IMR-90 (cell line): ENCODE measurements around the gene TANGO6. TPM values are rescaled to one million over a fixed set of nuclear protein-coding genes. Genes with fewer than 3 reads are reported as not detected.

Source experiments
- ATAC-seq: fragments of 200-7000 bp; cut with Tn5 transposase; 2 replicates; pipeline ENCODE4 v1.9.1; 2020; ENCODE audit warnings: low read depth, mild to moderate bottlenecking, moderate library complexity
- BruUV-seq: library from RNA; stranded (reverse); fragments of 400-500 nt; replicated peaks from 2 replicates; lab custom pipeline; 2021; lab: Mats Ljungman, UMichigan
- CTCF ChIA-PET: fragments of 300-600 bp; formaldehyde crosslinking; extraction: SDS; loops from one replicate; lab custom pipeline; 2021; ENCODE audit warnings: antibody characterized with exemption; lab: Yijun Ruan, JAX
- POLR2A ChIA-PET: fragments of 300-600 bp; sonication (Branson Sonifier 250); formaldehyde crosslinking; loops from one replicate; lab custom pipeline; 2022; ENCODE audit warnings: antibody characterized with exemption; ENCODE audit not compliant: unreplicated experiment; lab: Charles Lee
- DNase-seq: peaks from one replicate; pipeline ENCODE4 v3.0.0; 2013
- H2AFZ ChIP-seq: replicated peaks from 2 replicates; pipeline ENCODE3; 2013; ENCODE audit warnings: low read length, mild to moderate bottlenecking; ENCODE audit not compliant: poor library complexity
- H2AK5ac ChIP-seq: 2 replicates; pipeline ENCODE4 v1.6.1; 2013; ENCODE audit warnings: low read depth, low read length, inconsistent platforms
- H2AK9ac ChIP-seq: replicated peaks from 2 replicates; pipeline ENCODE3; 2013; ENCODE audit warnings: mild to moderate bottlenecking, low read depth, low read length, moderate library complexity; ENCODE audit not compliant: poor library complexity
- H2BK120ac ChIP-seq: 2 replicates; pipeline ENCODE4 v1.6.1; 2013; ENCODE audit warnings: low read depth, low read length, inconsistent platforms
- H2BK15ac ChIP-seq: 3 replicates; pipeline ENCODE4 v1.6.1; 2013; ENCODE audit warnings: low read depth, low read length, inconsistent platforms
- H2BK20ac ChIP-seq: 2 replicates; pipeline ENCODE4 v1.6.1; 2013; ENCODE audit warnings: low read depth, mild to moderate bottlenecking, inconsistent platforms, low read length, moderate library complexity
- H2BK5ac ChIP-seq: 2 replicates; pipeline ENCODE4 v1.6.1; 2013; ENCODE audit warnings: mild to moderate bottlenecking, low read depth, low read length, inconsistent platforms; ENCODE audit not compliant: poor library complexity, severe bottlenecking
- H3K14ac ChIP-seq: replicated peaks from 2 replicates; pipeline ENCODE4 v1.6.1; 2013; ENCODE audit warnings: low read depth, low read length, inconsistent platforms
- H3K18ac ChIP-seq: 2 replicates; pipeline ENCODE4 v1.6.1; 2013; ENCODE audit warnings: low read depth, low read length, control low read depth
- H3K23ac ChIP-seq: 2 replicates; pipeline ENCODE4 v1.6.1; 2013; ENCODE audit warnings: low read depth, low read length, inconsistent platforms
- H3K27ac ChIP-seq: 2 replicates; pipeline ENCODE4 v1.5.1; 2013; ENCODE audit warnings: mild to moderate bottlenecking, control low read depth, low read length; ENCODE audit not compliant: insufficient read depth
- H3K27me3 ChIP-seq: 2 replicates; pipeline ENCODE4 v1.6.1; 2013; ENCODE audit warnings: low read length; ENCODE audit not compliant: control insufficient read depth, insufficient read depth
- H3K36me3 ChIP-seq: 2 replicates; pipeline ENCODE4 v1.6.1; 2013; ENCODE audit warnings: low read length, mixed read lengths; ENCODE audit not compliant: control insufficient read depth, insufficient read depth
- H3K4ac ChIP-seq: 2 replicates; pipeline ENCODE4 v1.6.1; 2013; ENCODE audit warnings: low read depth, low read length, inconsistent platforms
- H3K4me1 ChIP-seq: 2 replicates; pipeline ENCODE4 v1.6.1; 2013; ENCODE audit warnings: low read length, mixed read lengths; ENCODE audit not compliant: control insufficient read depth, insufficient read depth
- H3K4me2 ChIP-seq: 2 replicates; pipeline ENCODE4 v1.6.1; 2013; ENCODE audit warnings: low read depth, mild to moderate bottlenecking, control low read depth, low read length, moderate library complexity
- H3K4me3 ChIP-seq: 2 replicates; pipeline ENCODE4 v1.5.1; 2013; ENCODE audit warnings: low read depth, mild to moderate bottlenecking, control low read depth, low read length, moderate library complexity; ENCODE audit not compliant: insufficient read depth
- H3K56ac ChIP-seq: 2 replicates; pipeline ENCODE4 v1.6.1; 2013; ENCODE audit warnings: low read length, inconsistent platforms; ENCODE audit not compliant: insufficient read depth; ENCODE audit errors: extremely low read depth
- H3K79me1 ChIP-seq, 2 experiments: 2 replicates each; pipeline ENCODE4 v1.6.1; 2013; ENCODE audit warnings: low read length in 2 of 2, inconsistent platforms in 1 of 2, low read depth in 1 of 2
- H3K9ac ChIP-seq: 2 replicates; pipeline ENCODE4 v1.6.1; 2013; ENCODE audit warnings: low read depth, low read length, control low read depth
- H3K9me1 ChIP-seq: 2 replicates; pipeline ENCODE4 v1.6.1; 2013; ENCODE audit warnings: low read length, inconsistent platforms; ENCODE audit not compliant: insufficient read depth
- H3K9me3 ChIP-seq: 2 replicates; pipeline ENCODE4 v1.6.1; 2013; ENCODE audit warnings: low read length; ENCODE audit not compliant: control insufficient read depth, insufficient read depth
- H4K20me1 ChIP-seq: 2 replicates; pipeline ENCODE4 v1.6.1; 2013; ENCODE audit warnings: low read length, inconsistent platforms; ENCODE audit not compliant: insufficient read depth
- H4K5ac ChIP-seq: 2 replicates; pipeline ENCODE4 v1.6.1; 2013; ENCODE audit warnings: mild to moderate bottlenecking, low read depth, low read length, control low read depth
- H4K8ac ChIP-seq, 2 experiments: 2 replicates each; pipeline ENCODE4 v1.6.1; 2013; ENCODE audit warnings: low read depth in 2 of 2, low read length in 2 of 2, control low read depth in 1 of 2, inconsistent platforms in 1 of 2
- H4K91ac ChIP-seq: 2 replicates; pipeline ENCODE4 v1.6.1; 2013; ENCODE audit warnings: low read depth, low read length, inconsistent platforms; ENCODE audit not compliant: insufficient read depth
- CTCF ChIP-seq: conservative IDR thresholded peaks from 2 replicates; pipeline ENCODE4 v1.5.1; 2012; ENCODE audit warnings: mild to moderate bottlenecking, low read depth, low read length, improper control_type of control experiment
- POLR2A ChIP-seq: IDR thresholded peaks from 2 replicates; pipeline ENCODE4 v1.6.1; 2012; ENCODE audit warnings: mild to moderate bottlenecking, low read depth, low read length
- RAD21 ChIP-seq: IDR thresholded peaks from 2 replicates; pipeline ENCODE4 v1.6.1; 2012; ENCODE audit warnings: low read length, improper control_type of control experiment
- RFX5 ChIP-seq: IDR thresholded peaks from 2 replicates; pipeline ENCODE4 v1.8.0; 2012; ENCODE audit warnings: low read depth, mild to moderate bottlenecking, low read length, moderate library complexity
- SMC3 ChIP-seq: fragments of 150-350 bp; IDR thresholded peaks from 2 replicates; pipeline ENCODE4 v1.6.1; 2016; ENCODE audit warnings: low read depth, mild to moderate bottlenecking, antibody characterized with exemption, low read length, moderate library complexity
- WGBS, 2 experiments: methylation state at CpG; one replicate each; pipeline versions ENCODE4 v1.1.5 to v1.1.7; 2013; ENCODE audit warnings: missing lambda C conversion rate in 2 of 2; ENCODE audit not compliant: insufficient read length in 1 of 2; ENCODE audit errors: extremely low coverage in 2 of 2; 5-methylcytosine and 5-hydroxymethylcytosine counted together
- dilution Hi-C: fragments of 300-500 bp; cut with HindIII; formaldehyde crosslinking; loops from one replicate; pipeline ENCODE4 v1.14.3; 2018; ENCODE audit warnings: low sequenced_read_pairs; ENCODE audit not compliant: unreplicated experiment
- in situ Hi-C: fragments of 300-500 bp; cut with MboI; formaldehyde crosslinking; loops from 3 replicates; pipeline ENCODE4 v1.14.3; 2019; ENCODE audit warnings: low sequenced_read_pairs, inconsistent platforms, mixed read lengths
- intact Hi-C: fragments of 100-400 bp; cut with micrococcal nuclease; formaldehyde crosslinking; loops from 2 replicates; pipeline ENCODE4 v1.10.0; 2022
- polyA plus RNA-seq, 3 experiments: library from polyadenylated mRNA; depleted of rRNA; stranded (reverse); fragments of >200 nt; gene quantifications; 2 replicates each; pipeline ENCODE4 v1.2.3, GENCODE V29; 2012; ENCODE audit warnings: low replicate concordance in 1 of 3
- total RNA-seq: library from RNA; depleted of rRNA; stranded (reverse); fragments of >200 nt; gene quantifications from 2 replicates; pipeline ENCODE4 v1.2.3, GENCODE V29; 2012

TANGO6 gene
- total and polyA plus RNA-seq, 2 of the 4 experiments (the other 2 are of a cell fraction): 6.7 to 22.4 TPM

DNA sequence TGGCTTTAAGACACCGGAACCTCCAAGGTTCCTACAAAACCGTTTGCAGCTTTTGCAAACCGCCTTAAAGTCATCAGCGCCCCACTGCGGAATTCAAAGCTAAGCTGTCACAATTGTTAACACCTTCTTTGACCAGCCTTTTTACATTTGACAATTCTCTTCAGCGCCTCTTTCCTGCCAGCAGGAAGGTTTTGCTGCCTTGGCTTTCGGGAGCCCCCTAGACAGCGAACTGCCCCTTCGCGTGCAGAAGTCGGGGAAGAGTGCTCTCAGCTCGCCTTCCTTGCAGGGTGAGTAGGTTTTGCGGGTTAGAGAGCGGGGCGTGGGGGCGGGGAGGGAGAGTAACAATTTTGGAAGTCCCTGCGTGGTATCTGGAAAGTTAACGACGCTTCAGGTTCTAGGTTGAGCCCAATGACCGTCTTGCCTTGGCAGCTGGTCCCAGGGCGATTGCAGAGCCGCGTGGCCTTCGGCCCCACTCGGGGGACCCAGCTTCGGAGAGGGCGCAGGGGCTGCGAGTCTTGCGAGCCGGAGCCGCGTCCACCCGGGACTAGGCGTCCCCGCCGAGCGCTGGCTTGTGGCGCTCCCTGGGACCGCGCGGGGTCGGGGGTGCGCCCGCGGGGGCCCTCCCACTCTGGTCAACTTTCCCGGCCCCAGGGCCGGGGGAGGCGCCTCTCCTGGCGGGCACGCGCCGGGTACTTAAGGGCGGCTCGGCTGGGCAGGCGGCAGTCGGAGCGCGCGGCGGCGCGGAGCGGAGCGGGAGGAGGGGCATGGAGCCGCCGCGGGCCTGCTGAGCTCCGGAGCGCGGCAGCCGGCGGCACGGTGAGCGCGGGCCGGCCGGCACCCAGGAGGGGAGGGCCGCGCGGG is 262.4 kb downstream of the TANGO6 start, which contains the start of gene HAS3:
HAS3 (plus strand) TSS at position 153 of the 861 bp plus-strand sequence. CDS start 3,743 bp downstream, outside the sequence.
- BruUV-seq: no TSS peak
- H2BK20ac ChIP-seq: no peak within 1 kb of the TSS
- peak within 1 kb of the TSS; percentile 81 for H2AK9ac ChIP-seq
- TF ChIP-seq SMC3 (0 out of 2 replicates have a peak, but pooled peaks have one; percentile 19), CTCF (peak; percentile 36), POLR2A (peak; percentile 62), RFX5 (no peak), RAD21 (peak; percentile 41)
- peaks cover 3% of the 10 kb centered on the region for H3K9me1 ChIP-seq
- H3K27me3 ChIP-seq: no peaks in the 10 kb centered on the region
- no peak within 1 kb of the TSS for H3K18ac ChIP-seq
- H3K4ac ChIP-seq: no peak within 1 kb of the TSS
- peak; percentile 90 for ATAC-seq
- H3K36me3 ChIP-seq: peaks cover 9% of the 10 kb centered on the region; the same call in 1 of the 2 replicates
- H3K4me1 ChIP-seq: peaks cover 7% of the 10 kb centered on the region; the same call in 1 of the 2 replicates
- no peak within 1 kb of the TSS; the same call in 1 of the 2 replicates for H3K14ac ChIP-seq
- peak; percentile 48 for DNase-seq
- peak within 1 kb of the TSS; percentile 41 for H3K23ac ChIP-seq
- in situ Hi-C loops: no loop called here
- H2AFZ ChIP-seq: peak within 1 kb of the TSS; percentile 89
- H4K20me1 ChIP-seq: peaks cover 16% of the 10 kb centered on the region
- H2BK15ac ChIP-seq: no peak within 1 kb of the TSS
- peak within 1 kb of the TSS; percentile 40; the same call in 1 of the 2 replicates for H2AK5ac ChIP-seq
- no peak within 1 kb of the TSS for H2BK5ac ChIP-seq
- no peak within 1 kb of the TSS for H2BK120ac ChIP-seq
- POLR2A ChIA-PET: no interaction called here
- no peaks in the 10 kb centered on the region for H3K9me3 ChIP-seq
- 0 out of 2 replicates have a peak within 1 kb of the TSS, but pooled peaks have one; percentile 10 for H4K91ac ChIP-seq
- peak within 1 kb of the TSS; percentile 60 for H3K4me3 ChIP-seq
- H3K4me2 ChIP-seq: peak within 1 kb of the TSS; percentile 93
- H4K5ac ChIP-seq: no peak within 1 kb of the TSS
- no peak within 1 kb of the TSS for H3K27ac ChIP-seq
- H3K56ac ChIP-seq: no peak within 1 kb of the TSS
- intact Hi-C loops: loop anchor here (1.0 kb wide), 1 partner anchor 203 kb away; no protein-coding TSS in a partner anchor
- no peak within 1 kb of the TSS; the same call in 1 of the 2 replicates for H3K9ac ChIP-seq
- dilution Hi-C loops: no loop called here
- H4K8ac ChIP-seq: no peak within 1 kb of the TSS
- H3K79me1 ChIP-seq: no peaks in the 10 kb centered on the region; a peak in 1 of 4 replicates
- 3% methylated on average over 42 of the region's 80 CpGs; no CpG with 5 or more reads in 1 of the 2 experiments for WGBS, 2 experiments
- CTCF ChIA-PET: interaction anchor here (0.6 to 1.3 kb wide), 4 partner anchors 203 to 260 kb away, joined by 3 to 7 read pairs (median 4); no protein-coding TSS in a partner anchor
